NCI-H2107 treated with DMSO at 0.1 percent for 48 hours (cell line): ENCODE measurements around the gene CHD3.

Experiments used
- DNase-seq: peaks from one replicate; lab custom pipeline; 2025; ENCODE audit not compliant: unreplicated experiment; lab: John Stamatoyannopoulos, UW

The CHD3 gene

GRCh38 chr17:7888184-7888920 is at the start of gene CHD3:
TSS of gene CHD3 (plus strand) at chr17:7888789. CDS start at chr17:7889001, 212 bp downstream.
- DNase-seq: peak; percentile 25

- no peak for DNase-seq
Observed at GRCh38 chr17:7839190-7839875, 49.3 kb upstream of the CHD3 start.

GRCh38 chr17:7839876-7840261 is 48.7 kb upstream of the CHD3 start:
- no peak for DNase-seq

GRCh38 chr17:7840441-7840840 is 48.1 kb upstream of the CHD3 start:
- no peak for DNase-seq

- no peak for DNase-seq
Observed at GRCh38 chr17:7840875-7841274, 47.7 kb upstream of the CHD3 start.

GRCh38 chr17:7841396-7841914 is 47.1 kb upstream of the CHD3 start:
- peak; percentile 26 for DNase-seq

- peak; percentile 60 for DNase-seq
Observed at GRCh38 chr17:7841915-7842379, 46.6 kb upstream of the CHD3 start.

GRCh38 chr17:7842380-7843256 is 46.0 kb upstream of the CHD3 start:
- no peak for DNase-seq

- DNase-seq: no peak
Observed at GRCh38 chr17:7843257-7843535, 45.4 kb upstream of the CHD3 start.

GRCh38 chr17:7843536-7844291 is 44.9 kb upstream of the CHD3 start:
- DNase-seq: peak; percentile 52

- peak; percentile 50 for DNase-seq
Observed at GRCh38 chr17:7844292-7845154, 44.1 kb upstream of the CHD3 start.

- no peak for DNase-seq
Observed at GRCh38 chr17:7845359-7846062, 43.1 kb upstream of the CHD3 start.

- DNase-seq: no peak
Observed at GRCh38 chr17:7846063-7846735, 42.4 kb upstream of the CHD3 start.

- no peak for DNase-seq
Observed at GRCh38 chr17:7846765-7847661, 41.6 kb upstream of the CHD3 start.

GRCh38 chr17:7848131-7848579 is 40.4 kb upstream of the CHD3 start:
- DNase-seq: no peak

- DNase-seq: no peak
Observed at GRCh38 chr17:7848739-7849129, 39.9 kb upstream of the CHD3 start.

- DNase-seq: no peak
Observed at GRCh38 chr17:7849130-7849750, 39.3 kb upstream of the CHD3 start.
